Adrenal gland (tissue), 5 donors: Measurements from ENCODE around the gene PIEZO1.

Experiments
- POLR2A ChIP-seq, 2 donors: fragments of 450-650 bp; IDR thresholded peaks; one replicate each; pipeline ENCODE4 v1.6.1; 2017; ENCODE audit warnings: antibody characterized with exemption in 2 of 2, mild to moderate bottlenecking in 2 of 2, moderate library complexity in 1 of 2
- TF ChIP-seq, protein P1 (sequence below), 6 experiments: fragments of 450-650 bp in 4 of 6; fragments of 200-600 bp in 2 of 6; sonication (generic) in 1 of 6; IDR thresholded peaks; 1 replicate in 5 of 6; 2 replicates in 1 of 6; pipeline versions ENCODE4 v1.5.1 to v1.8.0; 2016 to 2021; ENCODE audit warnings: antibody characterized with exemption in 6 of 6, mild to moderate bottlenecking in 2 of 6, moderate library complexity in 1 of 6
- donor health status: DM: no; HTN: no; CAD: no.

- TF ChIP-seq, protein P1, sequence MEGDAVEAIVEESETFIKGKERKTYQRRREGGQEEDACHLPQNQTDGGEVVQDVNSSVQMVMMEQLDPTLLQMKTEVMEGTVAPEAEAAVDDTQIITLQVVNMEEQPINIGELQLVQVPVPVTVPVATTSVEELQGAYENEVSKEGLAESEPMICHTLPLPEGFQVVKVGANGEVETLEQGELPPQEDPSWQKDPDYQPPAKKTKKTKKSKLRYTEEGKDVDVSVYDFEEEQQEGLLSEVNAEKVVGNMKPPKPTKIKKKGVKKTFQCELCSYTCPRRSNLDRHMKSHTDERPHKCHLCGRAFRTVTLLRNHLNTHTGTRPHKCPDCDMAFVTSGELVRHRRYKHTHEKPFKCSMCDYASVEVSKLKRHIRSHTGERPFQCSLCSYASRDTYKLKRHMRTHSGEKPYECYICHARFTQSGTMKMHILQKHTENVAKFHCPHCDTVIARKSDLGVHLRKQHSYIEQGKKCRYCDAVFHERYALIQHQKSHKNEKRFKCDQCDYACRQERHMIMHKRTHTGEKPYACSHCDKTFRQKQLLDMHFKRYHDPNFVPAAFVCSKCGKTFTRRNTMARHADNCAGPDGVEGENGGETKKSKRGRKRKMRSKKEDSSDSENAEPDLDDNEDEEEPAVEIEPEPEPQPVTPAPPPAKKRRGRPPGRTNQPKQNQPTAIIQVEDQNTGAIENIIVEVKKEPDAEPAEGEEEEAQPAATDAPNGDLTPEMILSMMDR (IDR thresholded peaks at IDR 0.05), result no peak
- no peak for TF ChIP-seq POLR2A (IDR thresholded peaks at IDR 0.05)
Measured at GRCh38 chr16:88687676-88688012, 97.4 kb downstream of the PIEZO1 start.
